MG63 (cell line): ENCODE data around the gene TANGO2. TPM values are rescaled to one million over a fixed set of nuclear protein-coding genes. Genes with fewer than 3 reads are reported as not detected.
"Not testable (repeated sequence)": the region's sequence is repeated elsewhere in the genome, so short reads cannot be mapped to it uniquely, and the experiment has no call there.

ENCODE experiments used
- DNase-seq: peaks from one replicate; pipeline ENCODE4 v3.0.0-alpha.2; 2020
- H3K27me3 ChIP-seq: fragments of 250-450 bp; sonication (Bioruptor Pico); 2 replicates; pipeline ENCODE4 v1.5.1; 2020; ENCODE audit warnings: mild to moderate bottlenecking, moderate library complexity
- H3K36me3 ChIP-seq: fragments of 250-450 bp; sonication (Bioruptor Pico); 2 replicates; pipeline ENCODE4 v1.5.1; 2020; ENCODE audit warnings: mild to moderate bottlenecking, moderate library complexity
- H3K4me3 ChIP-seq: fragments of 250-450 bp; sonication (Bioruptor Pico); 2 replicates; pipeline ENCODE4 v1.5.1; 2020; ENCODE audit warnings: mild to moderate bottlenecking, moderate library complexity
- H3K9me3 ChIP-seq: fragments of 250-450 bp; sonication (Bioruptor Pico); 2 replicates; pipeline ENCODE4 v1.5.1; 2020; ENCODE audit warnings: mild to moderate bottlenecking, moderate library complexity
- total RNA-seq: library from RNA; depleted of rRNA; stranded (reverse); fragments of >200 nt; shearing (Covaris generic); gene quantifications from 2 replicates; pipeline ENCODE4 v1.2.3, GENCODE V29; 2014; ENCODE audit warnings: low replicate concordance

TANGO2 gene
- total RNA-seq, 1 experiment from 2014 or later: 21.0 TPM

DNA sequence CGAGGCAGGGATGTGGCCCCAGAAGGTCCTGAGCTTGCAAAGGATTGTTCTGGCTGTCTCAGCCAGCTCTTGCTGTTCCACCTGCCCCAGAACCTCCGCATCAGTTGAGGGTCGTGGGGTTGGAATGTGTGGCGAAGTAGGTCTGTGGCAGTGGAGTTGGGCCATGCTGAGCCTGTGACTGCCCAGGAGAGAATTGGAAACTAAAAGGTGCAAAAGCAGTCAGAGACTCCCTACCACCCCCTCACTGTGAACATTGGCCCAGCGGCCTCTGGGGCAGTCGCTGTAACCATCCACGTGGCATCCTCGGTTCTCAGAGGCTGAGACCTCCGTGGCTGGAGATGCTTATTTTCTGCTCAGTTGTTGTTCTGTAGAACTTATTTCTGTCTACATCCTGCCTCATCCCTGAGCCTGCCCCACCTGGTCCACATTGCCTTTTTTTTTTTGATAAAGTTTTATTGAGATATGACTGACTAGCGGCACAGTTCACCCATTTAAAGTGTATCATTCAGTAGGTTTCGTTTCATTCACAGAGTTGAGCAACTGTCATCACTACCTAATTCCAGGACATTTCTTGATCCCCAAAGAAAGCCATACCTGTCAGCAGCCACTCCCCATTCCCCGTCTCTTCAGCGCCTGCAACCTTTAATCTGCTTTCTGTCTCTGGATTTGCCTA, 36.8 kb downstream of the TANGO2 start:
- DNase-seq: no peak
- no peaks in the 10 kb centered on the region for H3K9me3 ChIP-seq
- H3K36me3 ChIP-seq: peaks cover 9% of the 10 kb centered on the region; the same call in 1 of the 2 replicates
- H3K27me3 ChIP-seq: no peaks in the 10 kb centered on the region
- no peak overlapping the region for H3K4me3 ChIP-seq

DNA sequence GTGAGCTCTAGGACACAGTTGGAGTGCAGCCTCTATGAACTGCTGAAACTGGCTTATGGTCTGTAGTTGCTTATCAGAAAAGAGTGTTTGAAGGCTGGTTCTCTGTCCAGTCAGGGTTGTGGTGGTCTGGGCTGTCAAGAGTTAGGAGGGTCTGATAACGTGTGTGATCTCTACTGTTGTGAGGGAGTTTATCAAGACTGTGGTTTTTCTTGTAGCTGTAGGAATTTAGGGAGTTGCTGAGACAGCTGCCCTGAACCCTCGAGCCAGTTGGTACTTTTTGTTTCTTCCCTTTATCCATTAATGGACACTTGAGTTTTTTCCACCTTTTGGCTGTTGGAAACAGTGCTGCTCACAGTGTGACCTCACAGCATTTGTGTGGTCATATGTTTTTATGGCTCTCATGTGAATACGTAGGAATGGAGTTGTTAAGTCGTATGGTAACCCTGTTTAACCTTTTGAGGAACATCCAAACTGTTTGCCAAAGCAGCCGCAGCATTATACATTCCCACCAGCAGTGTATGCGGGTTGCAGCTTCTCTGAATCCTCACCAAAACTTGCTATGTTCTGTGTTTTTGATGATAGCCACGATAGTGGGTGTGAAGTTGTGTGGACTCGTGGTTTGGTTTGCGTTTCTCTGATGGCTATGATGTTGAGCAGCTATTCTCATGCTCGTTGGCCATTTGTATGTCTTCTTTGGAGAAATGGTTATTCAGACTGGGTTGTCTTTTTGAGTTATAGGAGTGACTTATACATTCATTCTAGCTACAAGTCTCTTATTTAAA, 38.3 kb downstream of the TANGO2 start:
- peaks cover 11% of the 10 kb centered on the region; the same call in 1 of the 2 replicates for H3K36me3 ChIP-seq
- H3K9me3 ChIP-seq: no peaks in the 10 kb centered on the region
- H3K4me3 ChIP-seq: no peak overlapping the region
- H3K27me3 ChIP-seq: no peaks in the 10 kb centered on the region
- DNase-seq: no peak

DNA sequence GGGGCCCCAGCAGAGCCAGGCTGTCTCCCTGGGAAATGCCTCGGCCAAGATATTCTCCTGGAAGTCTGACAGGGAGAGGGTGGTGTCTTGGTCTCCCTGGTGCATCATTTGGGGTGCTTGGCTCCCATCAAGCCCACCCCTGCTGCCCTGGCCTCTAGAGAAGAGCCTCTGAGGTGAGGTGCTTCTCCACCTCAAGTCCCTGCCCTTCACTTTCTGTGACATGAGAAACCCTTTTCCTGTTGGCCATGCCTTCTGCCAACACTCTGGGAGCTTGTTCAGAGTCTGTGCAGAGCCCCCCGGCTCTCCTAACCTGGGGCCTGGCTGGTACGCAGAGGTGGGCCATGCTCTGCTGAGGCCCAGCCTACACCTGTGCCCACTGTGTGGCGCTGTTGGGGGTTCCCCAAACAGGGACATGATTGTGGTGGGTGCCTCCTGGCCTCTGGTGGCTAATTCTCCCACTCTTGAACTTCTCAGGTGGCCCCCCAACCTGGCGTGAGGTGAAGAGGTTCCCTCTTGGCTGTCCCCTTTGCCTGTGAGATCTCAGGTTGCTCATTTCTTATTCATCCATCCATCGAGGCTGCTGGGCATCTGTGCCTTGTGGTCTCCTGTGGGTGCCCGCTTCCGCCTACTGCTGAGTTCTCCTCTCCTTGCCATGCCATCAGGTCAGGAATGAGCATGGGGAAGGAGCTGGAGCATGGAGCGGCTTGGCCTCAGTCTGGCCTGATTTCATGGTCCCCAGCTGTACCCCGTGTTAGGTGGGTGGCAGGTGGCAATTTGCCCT, 40.0 kb downstream of the TANGO2 start:
- DNase-seq: no peak
- Histone ChIP-seq H3K4me3 (no peak overlapping the region), H3K36me3 (peaks cover 11% of the 10 kb centered on the region; the same call in 1 of the 2 replicates), H3K27me3 (no peaks in the 10 kb centered on the region), H3K9me3 (no peaks in the 10 kb centered on the region)

DNA sequence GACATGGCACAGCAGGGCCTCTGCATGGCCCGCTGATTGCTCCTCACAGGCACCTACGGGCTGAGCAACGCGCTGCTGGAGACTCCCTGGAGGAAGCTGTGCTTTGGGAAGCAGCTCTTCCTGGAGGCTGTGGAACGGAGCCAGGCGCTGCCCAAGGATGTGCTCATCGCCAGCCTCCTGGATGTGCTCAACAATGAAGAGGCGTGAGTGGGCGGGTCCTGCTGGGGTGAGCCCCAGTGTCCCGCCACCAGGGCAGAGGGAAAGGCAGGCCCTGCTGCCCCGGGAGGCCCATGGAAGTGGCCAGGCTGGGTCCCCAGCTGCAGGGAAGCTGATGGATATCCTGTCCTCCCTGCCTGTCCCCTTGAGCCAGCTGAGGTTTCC, 40.6 kb downstream of the TANGO2 start:
- H3K27me3 ChIP-seq: no peaks in the 10 kb centered on the region
- H3K4me3 ChIP-seq: no peak overlapping the region
- no peaks in the 10 kb centered on the region for H3K9me3 ChIP-seq
- peak; percentile 57 for DNase-seq
- H3K36me3 ChIP-seq: peaks cover 11% of the 10 kb centered on the region; the same call in 1 of the 2 replicates

DNA sequence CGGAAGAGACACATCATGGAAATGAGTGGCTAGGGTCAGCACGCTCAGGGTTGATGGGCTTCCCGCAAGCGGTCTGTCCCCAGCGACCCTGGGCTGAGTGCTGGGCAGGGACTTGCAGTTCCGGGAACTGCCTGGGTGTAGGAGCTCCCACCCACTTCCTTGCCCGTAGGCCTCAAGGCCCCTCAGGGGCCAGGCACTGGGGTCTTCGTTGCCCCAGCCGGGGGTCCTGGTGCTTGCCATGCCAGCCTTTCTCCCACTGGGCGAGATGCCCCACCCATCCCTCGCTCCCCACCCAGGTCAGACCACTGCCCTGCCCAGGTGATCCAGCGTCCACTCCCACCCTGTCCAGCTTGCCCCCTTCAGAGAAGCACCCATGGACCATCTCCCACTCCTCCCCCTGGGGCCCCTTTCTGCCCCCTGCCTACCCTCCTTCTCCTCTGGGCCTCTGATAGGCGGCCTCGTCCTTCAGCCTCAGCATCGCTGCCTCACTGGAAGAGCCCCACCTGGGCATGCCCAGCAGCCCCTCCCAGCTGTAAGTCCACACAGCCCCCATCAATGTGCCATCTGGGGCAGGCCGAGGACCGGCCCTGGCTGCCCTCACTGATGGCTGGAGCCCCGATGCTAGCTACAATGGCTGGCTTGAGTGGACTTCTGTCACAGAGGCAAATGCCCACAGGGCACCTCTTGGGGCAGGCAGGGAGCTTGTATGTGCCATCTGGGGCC, 41.3 kb downstream of the TANGO2 start:
- DNase-seq: no peak
- H3K4me3 ChIP-seq: no peak overlapping the region

DNA sequence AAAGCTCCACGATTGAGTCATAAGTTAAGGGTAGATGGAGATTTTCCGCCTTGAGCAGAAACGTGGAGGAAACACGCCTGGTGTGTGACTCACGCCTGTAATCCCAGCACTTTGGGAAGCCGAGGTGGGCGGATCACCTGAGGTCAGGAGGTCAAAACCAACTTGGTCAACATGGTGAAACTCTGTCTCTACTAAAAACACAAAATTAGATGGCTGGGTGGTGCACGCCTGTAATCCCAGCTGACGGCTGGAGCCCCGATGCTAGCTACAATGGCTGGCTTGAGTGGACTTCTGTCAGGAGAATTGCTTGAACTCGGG, 41.8 kb downstream of the TANGO2 start:
- H3K27me3 ChIP-seq: no peaks in the 10 kb centered on the region
- peak; percentile 44 for DNase-seq
- peaks cover 11% of the 10 kb centered on the region; the same call in 1 of the 2 replicates for H3K36me3 ChIP-seq
- no peaks in the 10 kb centered on the region for H3K9me3 ChIP-seq
- no peak overlapping the region for H3K4me3 ChIP-seq

More for the DNA sequence above, 41.3 kb downstream of the TANGO2 start:
- H3K36me3 ChIP-seq: peaks cover 11% of the 10 kb centered on the region; the same call in 1 of the 2 replicates
- no peaks in the 10 kb centered on the region for H3K27me3 ChIP-seq
- H3K9me3 ChIP-seq: no peaks in the 10 kb centered on the region

DNA sequence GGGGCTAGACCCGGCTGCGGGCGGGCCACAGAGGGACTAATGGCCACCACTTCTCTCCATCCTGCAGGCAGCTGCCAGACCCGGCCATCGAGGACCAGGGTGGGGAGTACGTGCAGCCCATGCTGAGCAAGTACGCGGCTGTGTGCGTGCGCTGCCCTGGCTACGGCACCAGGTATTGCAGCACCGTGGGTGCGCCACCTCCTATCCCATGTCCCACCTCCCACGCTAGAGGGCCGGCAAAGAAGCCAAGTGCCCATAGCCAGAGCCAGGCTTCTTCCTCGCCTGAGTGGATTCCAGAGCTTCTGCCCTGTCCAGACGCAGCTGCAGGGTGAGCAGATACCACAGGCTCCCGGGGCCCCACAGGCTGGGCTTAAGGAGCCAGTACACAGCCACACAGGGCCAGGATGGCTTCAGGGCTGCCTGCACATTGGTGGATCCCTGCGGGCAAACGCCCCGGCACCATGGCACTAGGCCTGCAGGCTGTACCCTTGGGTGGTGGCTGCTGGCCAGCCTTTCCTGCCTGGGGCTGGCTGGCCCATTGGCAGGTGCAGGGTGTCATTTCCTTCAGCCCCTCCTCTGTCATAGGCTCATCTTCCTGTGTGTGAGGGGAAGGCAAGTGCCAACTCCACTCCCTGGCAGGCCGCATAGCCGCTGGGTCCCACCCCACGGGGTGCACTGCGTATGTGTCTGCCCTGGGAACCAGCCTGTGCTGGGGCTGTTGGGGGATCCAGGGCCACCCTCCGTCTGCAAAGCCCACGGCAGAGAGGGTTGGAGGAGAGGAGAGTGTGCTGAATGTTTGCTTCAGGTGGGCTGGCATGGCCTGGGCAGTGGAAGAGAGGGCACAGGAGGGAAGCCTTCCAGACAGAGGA, 42.6 kb downstream of the TANGO2 start:
- no peaks in the 10 kb centered on the region for H3K9me3 ChIP-seq
- no peak overlapping the region for H3K4me3 ChIP-seq
- H3K27me3 ChIP-seq: no peaks in the 10 kb centered on the region
- H3K36me3 ChIP-seq: peaks cover 11% of the 10 kb centered on the region; the same call in 1 of the 2 replicates
- DNase-seq: no peak

DNA sequence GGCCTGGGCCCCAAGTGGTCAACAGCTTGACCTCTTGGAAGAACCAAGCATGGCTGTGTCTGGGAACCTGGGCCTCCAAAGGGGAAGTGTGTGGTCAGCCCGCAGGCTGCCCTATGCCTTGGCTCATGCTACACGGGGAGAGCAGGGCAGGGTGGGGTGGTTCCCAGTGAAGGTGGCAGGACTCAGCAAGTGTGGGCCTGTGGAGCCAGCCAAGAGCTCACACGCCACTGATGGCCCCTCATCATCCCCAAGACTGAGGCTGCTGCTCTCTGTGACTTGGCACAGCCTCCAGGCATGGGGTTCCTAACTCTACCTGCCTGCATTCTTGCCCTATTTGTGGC, 43.2 kb downstream of the TANGO2 start:
- Histone ChIP-seq H3K36me3 (peaks cover 11% of the 10 kb centered on the region; the same call in 1 of the 2 replicates), H3K9me3 (no peaks in the 10 kb centered on the region), H3K4me3 (no peak overlapping the region), H3K27me3 (no peaks in the 10 kb centered on the region)
- DNase-seq: no peak

DNA sequence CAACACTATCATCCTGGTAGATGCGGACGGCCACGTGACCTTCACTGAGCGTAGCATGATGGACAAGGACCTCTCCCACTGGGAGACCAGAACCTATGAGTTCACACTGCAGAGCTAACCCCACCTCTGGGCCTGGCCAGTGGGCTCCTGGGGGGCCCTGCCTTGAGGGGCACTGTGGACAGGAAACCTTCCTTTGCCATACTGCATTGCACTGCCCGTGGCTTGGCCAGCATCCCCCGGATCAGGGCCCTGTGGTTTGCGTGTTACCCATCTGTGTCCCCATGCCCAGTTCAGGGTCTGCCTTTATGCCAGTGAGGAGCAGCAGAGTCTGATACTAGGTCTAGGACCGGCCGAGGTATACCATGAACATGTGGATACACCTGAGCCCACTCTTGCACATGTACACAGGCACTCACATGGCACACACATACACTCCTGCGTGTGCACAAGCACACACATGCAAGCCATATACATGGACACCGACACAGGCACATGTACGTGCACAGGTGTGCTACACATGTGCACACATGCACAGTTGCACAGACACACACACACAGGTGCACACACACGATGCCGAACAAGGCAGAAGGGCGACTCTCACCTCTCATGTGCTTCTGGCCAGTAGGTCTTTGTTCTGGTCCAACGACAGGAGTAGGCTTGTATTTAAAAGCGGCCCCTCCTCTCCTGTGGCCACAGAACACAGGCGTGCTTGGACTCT, 43.8 kb downstream of the TANGO2 start:
- Histone ChIP-seq H3K9me3 (no peaks in the 10 kb centered on the region), H3K27me3 (no peaks in the 10 kb centered on the region), H3K36me3 (peaks cover 11% of the 10 kb centered on the region; the same call in 1 of the 2 replicates), H3K4me3 (no peak overlapping the region)
- DNase-seq: no peak

DNA sequence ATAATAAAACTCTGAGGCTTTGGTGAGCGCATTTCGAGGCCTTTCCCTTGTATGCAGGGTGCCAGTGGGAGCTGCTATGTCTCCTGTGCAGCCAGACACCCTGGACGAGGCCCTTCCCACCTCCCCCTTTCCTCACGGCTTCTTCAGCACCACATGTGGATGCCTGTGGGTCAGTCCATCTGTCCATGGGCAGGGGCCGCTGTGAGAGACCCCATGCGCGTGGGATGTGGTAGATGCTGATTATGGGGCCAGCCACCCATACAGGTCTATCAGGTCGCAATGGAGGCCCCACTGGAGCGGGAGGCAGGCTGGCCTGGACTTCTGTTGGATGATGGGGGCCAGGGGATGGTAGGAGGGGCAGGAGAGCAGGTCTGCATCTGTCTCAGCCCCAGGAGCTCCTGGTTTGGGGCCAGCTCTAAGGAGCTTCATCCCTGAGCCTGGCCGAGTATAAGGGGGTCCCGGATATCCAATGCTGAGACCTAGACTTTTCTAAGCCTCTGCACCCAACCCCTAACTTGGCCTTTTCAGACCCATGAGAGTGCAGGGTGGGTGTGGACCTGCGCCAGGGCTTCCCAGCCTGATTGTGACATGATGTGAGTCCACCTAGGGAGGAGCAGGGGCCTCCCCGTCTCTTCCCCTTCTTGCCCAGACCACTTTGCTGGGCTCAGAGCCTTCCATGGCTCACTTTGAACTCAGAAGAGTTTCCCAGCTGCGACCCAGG, 45.1 kb downstream of the TANGO2 start:
- Histone ChIP-seq H3K36me3 (peaks cover 11% of the 10 kb centered on the region; the same call in 1 of the 2 replicates), H3K9me3 (no peaks in the 10 kb centered on the region), H3K4me3 (no peak overlapping the region), H3K27me3 (no peaks in the 10 kb centered on the region)
- no peak for DNase-seq

DNA sequence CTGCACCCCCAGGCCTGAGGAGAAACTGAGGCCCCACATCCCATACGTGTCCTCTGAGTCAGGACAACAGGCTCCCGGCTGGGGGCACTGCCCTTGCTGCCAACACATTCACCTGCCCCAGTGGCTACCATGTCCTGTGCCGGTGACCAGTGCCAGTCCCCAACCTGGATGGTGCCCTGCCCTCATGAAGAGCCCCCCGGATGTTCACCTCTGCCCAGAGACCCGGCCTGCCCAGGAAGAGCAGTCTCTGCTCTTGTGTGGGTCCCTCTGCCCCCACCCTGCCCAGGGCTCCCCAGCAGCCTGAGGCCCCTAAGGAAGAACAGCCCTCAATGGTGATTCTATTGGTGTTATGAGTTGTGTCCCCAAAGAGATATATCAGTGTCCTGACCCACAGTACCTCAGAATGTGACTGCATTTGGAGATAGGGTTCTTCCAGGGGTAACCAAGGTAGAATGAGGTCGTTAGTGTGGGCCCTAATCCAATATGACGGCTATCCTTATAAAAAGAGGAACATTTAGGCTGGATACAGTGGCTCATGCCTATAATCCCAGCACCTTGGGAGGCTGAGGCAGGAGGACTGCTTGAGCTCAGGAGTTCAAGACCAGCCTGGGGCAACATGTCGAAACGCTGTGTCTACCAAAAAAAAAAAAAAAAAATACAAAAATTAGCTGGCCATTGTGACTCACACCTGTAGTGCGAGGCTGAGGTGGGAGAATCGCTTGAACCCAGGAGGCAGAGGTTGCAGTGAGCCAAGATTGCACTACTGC, 45.9 kb downstream of the TANGO2 start:
- Histone ChIP-seq H3K36me3 (peaks cover 5% of the 10 kb centered on the region; the same call in 1 of the 2 replicates), H3K27me3 (no peaks in the 10 kb centered on the region), H3K4me3 (no peak overlapping the region), H3K9me3 (no peaks in the 10 kb centered on the region)
- no peak for DNase-seq

DNA sequence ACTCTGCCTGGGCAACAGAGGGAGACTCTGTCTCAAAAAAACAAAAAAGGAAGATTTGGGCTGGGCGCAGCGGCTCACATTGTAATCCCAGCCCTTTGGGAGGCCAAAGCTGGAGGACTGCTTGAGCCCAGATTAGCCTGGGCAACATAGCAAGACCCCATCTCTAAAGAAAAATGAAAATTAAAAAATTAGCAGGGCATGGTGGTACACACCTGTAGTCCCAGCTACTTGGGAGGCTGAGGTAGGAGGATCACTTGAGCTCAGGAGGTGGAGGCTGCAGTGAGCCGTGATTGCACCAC, 46.4 kb downstream of the TANGO2 start:
- H3K9me3 ChIP-seq, DNase-seq, H3K36me3 ChIP-seq, H3K4me3 ChIP-seq, H3K27me3 ChIP-seq: not testable (repeated sequence)

DNA sequence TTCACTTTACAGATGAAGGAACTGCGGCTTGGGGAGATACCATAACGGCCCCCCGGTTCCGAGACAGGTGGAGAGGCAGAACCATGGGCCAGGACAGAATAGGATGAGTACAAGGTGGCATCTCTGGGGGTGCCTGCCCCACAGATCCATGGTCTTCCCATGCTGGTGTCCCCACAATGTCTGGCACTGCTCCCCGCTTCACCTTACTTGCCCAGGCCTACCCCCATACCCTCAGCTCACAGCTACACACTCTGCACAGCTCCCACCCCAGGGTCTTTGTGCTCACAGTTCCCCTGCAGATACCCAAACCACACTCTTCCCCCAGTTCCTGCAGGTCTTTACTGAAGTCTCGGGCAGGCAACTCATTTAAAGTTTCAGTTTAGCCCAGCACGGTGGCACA, 47.7 kb downstream of the TANGO2 start:
- H3K4me3 ChIP-seq: no peak overlapping the region
- no peaks in the 10 kb centered on the region for H3K36me3 ChIP-seq
- DNase-seq: no peak
- no peaks in the 10 kb centered on the region for H3K27me3 ChIP-seq
- no peaks in the 10 kb centered on the region for H3K9me3 ChIP-seq

DNA sequence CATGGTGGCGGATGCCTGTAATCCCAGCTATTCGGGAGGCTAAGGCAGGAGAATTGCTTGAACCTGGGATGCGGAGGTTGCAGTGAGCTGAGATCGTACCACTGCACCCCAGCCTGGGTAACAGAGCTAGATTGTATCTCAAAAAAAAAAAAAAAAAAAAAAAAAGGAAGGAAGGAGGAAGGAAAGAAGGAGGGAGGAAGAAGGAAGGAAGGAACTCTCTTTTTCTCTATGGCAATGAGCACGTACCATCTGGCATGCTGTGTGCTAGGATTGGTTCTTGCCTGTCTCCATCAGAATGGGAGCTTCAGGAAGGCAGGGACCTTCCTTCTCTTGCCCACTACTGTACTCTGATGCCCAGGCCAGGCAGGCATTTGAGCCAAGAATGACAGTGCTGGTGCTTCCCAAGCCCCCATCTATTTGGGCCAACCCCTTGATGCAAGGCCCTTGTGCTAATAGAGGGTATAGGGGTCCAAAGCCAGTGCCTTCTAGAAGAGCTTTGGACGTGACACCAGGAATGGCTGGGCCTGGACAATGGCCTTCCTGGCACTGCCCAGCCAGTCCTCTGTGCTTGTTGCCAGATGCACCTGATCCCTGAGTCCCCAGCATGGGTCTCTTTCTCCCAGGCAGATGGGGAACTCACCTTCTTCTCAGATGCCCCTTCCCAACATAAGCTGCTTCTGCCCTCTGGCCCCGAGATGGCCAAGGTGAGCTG, 48.6 kb downstream of the TANGO2 start:
- Histone ChIP-seq H3K36me3 (no peaks in the 10 kb centered on the region), H3K27me3 (no peaks in the 10 kb centered on the region), H3K4me3 (no peak overlapping the region), H3K9me3 (no peaks in the 10 kb centered on the region)
- no peak for DNase-seq
